ENCODE data around the gene CERS5. TPM values are rescaled to one million over a fixed set of nuclear protein-coding genes. Genes with fewer than 3 reads are reported as not detected.

Gene CERS5
- total RNA-seq, result 10 to 100 TPM; 32.0 to 39.0 TPM

GRCh38 chr12:50167049-50167828 lies at the start of gene CERS5:
Gene CERS5 (minus strand): TSS chr12:50167369. CDS start chr12:50167297, 72 bp downstream.

GRCh38 chr12:50111693-50112455 lies 55.3 kb downstream of the CERS5 start, which contains the start of gene COX14:
Gene COX14 (plus strand): TSS chr12:50112236. CDS start chr12:50120044, 7,808 bp downstream.

GRCh38 chr12:50103767-50104321 lies 63.3 kb downstream of the CERS5 start, which contains the start of gene GPD1:
Gene GPD1 (plus strand): TSS chr12:50104008. CDS start chr12:50104051, 43 bp downstream.

GRCh38 chr12:50084775-50085614 lies 82.2 kb downstream of the CERS5 start, which contains the start of gene SMARCD1:
Gene SMARCD1 (plus strand): TSS chr12:50085342. CDS start chr12:50085370, 28 bp downstream.

Other genes starting within 250 kb of the CERS5 start
- gene AQP2, start 216.6 kb downstream of the CERS5 start, total RNA-seq, result not detected
- not detected for gene AQP5, start 205.5 kb downstream of the CERS5 start, total RNA-seq
- gene AQP6, start 194.4 kb downstream of the CERS5 start, total RNA-seq, result not detected
- 100 to 1,000 TPM in 1 of 2 donors, 10 to 100 TPM in 1; 63.3 to 110 TPM for gene RACGAP1, start 141.9 kb downstream of the CERS5 start, total RNA-seq
- under 1 TPM; 0.34 to 0.67 TPM for gene ASIC1, start 109.8 kb downstream of the CERS5 start, total RNA-seq
- 10 to 100 TPM; 64.0 to 90.2 TPM for gene SMARCD1, start 82.0 kb downstream of the CERS5 start, total RNA-seq
- gene GPD1, start 63.4 kb downstream of the CERS5 start, total RNA-seq, result not detected
- gene COX14, start 55.1 kb downstream of the CERS5 start, total RNA-seq, result 10 to 100 TPM; 42.0 to 44.4 TPM
- 100 to 1,000 TPM; 173 to 193 TPM for gene LIMA1, start 116.2 kb upstream of the CERS5 start, total RNA-seq
- under 1 TPM in 1 of 2 donors, not detected in 1; under 0.01 TPM for gene FAM186A, start 229.2 kb upstream of the CERS5 start, total RNA-seq
- gene LARP4, start 233.5 kb upstream of the CERS5 start, total RNA-seq, result 10 to 100 TPM; 59.2 to 63.6 TPM

Measured in melanocyte of skin (primary cell).